GM12874 (cell line): Measurements from ENCODE around the gene CRABP2.

Source experiments
- CTCF ChIP-seq: IDR thresholded peaks from 2 replicates; pipeline ENCODE4 v1.5.1; 2011; ENCODE audit warnings: low read depth, mild to moderate bottlenecking, control low read depth, low read length, moderate library complexity; ENCODE audit not compliant: insufficient read depth

The CRABP2 gene

GRCh38 chr1:156691191-156691590, 14.2 kb downstream of the CRABP2 start:
- no peak for TF ChIP-seq CTCF

GRCh38 chr1:156690675-156691036, 14.7 kb downstream of the CRABP2 start:
- no peak for TF ChIP-seq CTCF

- no peak for TF ChIP-seq CTCF
Measured at GRCh38 chr1:156689953-156690674, 15.3 kb downstream of the CRABP2 start.

GRCh38 chr1:156689035-156689952, 16.1 kb downstream of the CRABP2 start:
- peak; percentile 92 for TF ChIP-seq CTCF

- TF ChIP-seq CTCF: no peak
Measured at GRCh38 chr1:156684227-156684782, 21.1 kb downstream of the CRABP2 start.

GRCh38 chr1:156682166-156682890, 23.1 kb downstream of the CRABP2 start:
- TF ChIP-seq CTCF: no peak
